ENCODE measurements around the gene MNT. TPM values are rescaled to one million over a fixed set of nuclear protein-coding genes. Genes with fewer than 3 reads are reported as not detected.

The MNT gene
- polyA plus RNA-seq, 1 donor = 15.7 TPM

Other genes starting within 250 kb of the MNT start
- gene SMG6, start 97.3 kb downstream of the MNT start, polyA plus RNA-seq (ENCODE audit: insufficient read length) = 30.1 TPM
- 24.0 TPM for gene SRR, start 97.1 kb downstream of the MNT start, polyA plus RNA-seq (ENCODE audit: insufficient read length)
- gene TSR1, start 64.6 kb downstream of the MNT start, polyA plus RNA-seq (ENCODE audit: insufficient read length) = 38.5 TPM
- 70.9 TPM for gene SGSM2, start 63.6 kb downstream of the MNT start, polyA plus RNA-seq (ENCODE audit: insufficient read length)
- gene METTL16, start 110.8 kb upstream of the MNT start, polyA plus RNA-seq (ENCODE audit: insufficient read length) = 39.2 TPM
- 182 TPM for gene PAFAH1B1, start 192.6 kb upstream of the MNT start, polyA plus RNA-seq (ENCODE audit: insufficient read length)

Data from left kidney (tissue), 1 donor.